ENCODE results near the gene STEAP1B.
"Not testable (repeated sequence)": the region's sequence is repeated elsewhere in the genome, so short reads cannot be mapped to it uniquely, and the experiment has no call there.

Gene STEAP1B

GRCh38 chr7:22542254-22542653, 42.3 kb upstream of the STEAP1B start:
- Histone ChIP-seq H4K12ac (ENCODE audit: low read depth, low read length) (no peak overlapping the region), H3K36me3 (ENCODE audit: control insufficient read depth in 1 of 2, insufficient read depth in 2 of 2, low read length in 2 of 2) (no peaks in the 10 kb centered on the region), H3K4me1 (ENCODE audit: control insufficient read depth in 1 of 2, insufficient read depth in 2 of 2, low read length in 2 of 2) (no peaks in the 10 kb centered on the region), H3K27ac (ENCODE audit: low read depth, low read length) (no peak overlapping the region), H2AFZ (ENCODE audit: insufficient read depth, low read length, poor library complexity) (no peak overlapping the region), H2BK12ac (ENCODE audit: low read length) (no peak overlapping the region), H4K8ac (ENCODE audit: low read depth, low read length) (no peak overlapping the region), H2AK5ac (ENCODE audit: low read length) (no peak overlapping the region), H3K79me2 (ENCODE audit: control insufficient read depth, insufficient read depth, low read length, poor library complexity) (no peaks in the 10 kb centered on the region), H3K4me2 (ENCODE audit: low read length) (no peak overlapping the region), H3K4ac (ENCODE audit: low read depth, low read length) (no peak overlapping the region), H2BK120ac (ENCODE audit: insufficient read depth, low read length, poor library complexity) (no peak overlapping the region), H3K14ac (ENCODE audit: low read length) (no peak overlapping the region), H3K23ac (ENCODE audit: low read length) (no peak overlapping the region), H3K9ac (ENCODE audit: low read length) (no peak overlapping the region), H3K9me3 (ENCODE audit: insufficient read depth, low read depth, low read length) (no peaks in the 10 kb centered on the region), H2BK5ac (ENCODE audit: low read depth, low read length, poor library complexity) (no peak overlapping the region), H3K18ac (ENCODE audit: low read length) (no peak overlapping the region), H4K91ac (ENCODE audit: low read depth, low read length) (no peak overlapping the region), H3K79me1 (ENCODE audit: low read length) (no peaks in the 10 kb centered on the region), H3K27me3 (ENCODE audit: insufficient read depth, low read length) (no peaks in the 10 kb centered on the region), H3K4me3 (ENCODE audit: low read depth, low read length) (no peak overlapping the region)
- no CpG with 5 or more reads among the region's 5 CpGs for WGBS (ENCODE audit: extremely low coverage, insufficient coverage, insufficient read length)
- no peak for DNase-seq

- Histone ChIP-seq H3K27me3 (ENCODE audit: insufficient read depth, low read length) (no peaks in the 10 kb centered on the region), H3K18ac (ENCODE audit: low read length) (no peak overlapping the region), H2BK5ac (ENCODE audit: low read depth, low read length, poor library complexity) (no peak overlapping the region), H3K79me1 (ENCODE audit: low read length) (no peaks in the 10 kb centered on the region), H3K9ac (ENCODE audit: low read length) (no peak overlapping the region), H2AFZ (ENCODE audit: insufficient read depth, low read length, poor library complexity) (no peak overlapping the region), H4K91ac (ENCODE audit: low read depth, low read length) (no peak overlapping the region), H2BK120ac (ENCODE audit: insufficient read depth, low read length, poor library complexity) (no peak overlapping the region), H3K4me3 (ENCODE audit: low read depth, low read length) (no peak overlapping the region), H2AK5ac (ENCODE audit: low read length) (no peak overlapping the region), H3K4me1 (ENCODE audit: control insufficient read depth in 1 of 2, insufficient read depth in 2 of 2, low read length in 2 of 2) (no peaks in the 10 kb centered on the region), H3K79me2 (ENCODE audit: control insufficient read depth, insufficient read depth, low read length, poor library complexity) (no peaks in the 10 kb centered on the region), H4K8ac (ENCODE audit: low read depth, low read length) (no peak overlapping the region), H3K27ac (ENCODE audit: low read depth, low read length) (no peak overlapping the region), H3K9me3 (ENCODE audit: insufficient read depth, low read depth, low read length) (no peaks in the 10 kb centered on the region), H2BK12ac (ENCODE audit: low read length) (no peak overlapping the region), H3K14ac (ENCODE audit: low read length) (no peak overlapping the region), H3K36me3 (ENCODE audit: control insufficient read depth in 1 of 2, insufficient read depth in 2 of 2, low read length in 2 of 2) (no peaks in the 10 kb centered on the region), H4K12ac (ENCODE audit: low read depth, low read length) (no peak overlapping the region), H3K4me2 (ENCODE audit: low read length) (no peak overlapping the region), H3K23ac (ENCODE audit: low read length) (no peak overlapping the region), H3K4ac (ENCODE audit: low read depth, low read length) (no peak overlapping the region)
- no peak for DNase-seq
- no CpG with 5 or more reads among the region's 6 CpGs for WGBS (ENCODE audit: extremely low coverage, insufficient coverage, insufficient read length)
Observed at GRCh38 chr7:22541789-22542188, 41.8 kb upstream of the STEAP1B start.

DNA sequence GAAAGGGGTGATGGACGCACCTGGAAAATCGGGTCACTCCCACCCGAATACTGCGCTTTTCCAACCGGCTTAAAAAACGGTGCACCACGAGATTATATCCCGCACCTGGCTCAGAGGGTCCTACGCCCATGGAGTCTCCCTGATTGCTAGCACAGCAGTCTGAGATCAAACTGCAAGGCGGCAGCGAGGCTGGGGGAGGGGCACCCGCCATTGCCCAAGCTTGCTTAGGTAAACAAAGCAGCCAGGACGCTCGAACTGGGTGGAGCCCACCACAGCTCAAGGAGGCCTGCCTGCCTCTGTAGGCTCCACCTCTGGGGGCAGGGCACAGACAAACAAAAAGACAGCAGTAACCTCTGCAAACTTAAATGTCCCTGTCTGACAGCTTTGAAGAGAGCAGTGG, 28.5 kb upstream of the STEAP1B start:
- not testable (repeated sequence) for H3K4ac ChIP-seq (ENCODE audit: low read depth, low read length); H3K79me1 ChIP-seq (ENCODE audit: low read length); H2AFZ ChIP-seq (ENCODE audit: insufficient read depth, low read length, poor library complexity); H2BK12ac ChIP-seq (ENCODE audit: low read length); H2BK120ac ChIP-seq (ENCODE audit: insufficient read depth, low read length, poor library complexity); H3K79me2 ChIP-seq (ENCODE audit: control insufficient read depth, insufficient read depth, low read length, poor library complexity); H3K36me3 ChIP-seq (ENCODE audit: control insufficient read depth in 1 of 2, insufficient read depth in 2 of 2, low read length in 2 of 2); H2AK5ac ChIP-seq (ENCODE audit: low read length); H2BK5ac ChIP-seq (ENCODE audit: low read depth, low read length, poor library complexity); H3K14ac ChIP-seq (ENCODE audit: low read length); H3K4me1 ChIP-seq (ENCODE audit: control insufficient read depth in 1 of 2, insufficient read depth in 2 of 2, low read length in 2 of 2); H3K18ac ChIP-seq (ENCODE audit: low read length); H3K4me3 ChIP-seq (ENCODE audit: low read depth, low read length); H4K12ac ChIP-seq (ENCODE audit: low read depth, low read length); H4K91ac ChIP-seq (ENCODE audit: low read depth, low read length); H3K23ac ChIP-seq (ENCODE audit: low read length); H3K4me2 ChIP-seq (ENCODE audit: low read length); H3K27ac ChIP-seq (ENCODE audit: low read depth, low read length); H3K9ac ChIP-seq (ENCODE audit: low read length); H4K8ac ChIP-seq (ENCODE audit: low read depth, low read length); DNase-seq; H3K9me3 ChIP-seq (ENCODE audit: insufficient read depth, low read depth, low read length); H3K27me3 ChIP-seq (ENCODE audit: insufficient read depth, low read length)
- WGBS (ENCODE audit: extremely low coverage, insufficient coverage, insufficient read length), result no CpG with 5 or more reads among the region's 14 CpGs

GRCh38 chr7:22524353-22524947, 24.5 kb upstream of the STEAP1B start:
- not testable (repeated sequence) for H2BK5ac ChIP-seq (ENCODE audit: low read depth, low read length, poor library complexity); H3K9me3 ChIP-seq (ENCODE audit: insufficient read depth, low read depth, low read length); H2AK5ac ChIP-seq (ENCODE audit: low read length); H3K4me3 ChIP-seq (ENCODE audit: low read depth, low read length); H3K79me2 ChIP-seq (ENCODE audit: control insufficient read depth, insufficient read depth, low read length, poor library complexity); H4K91ac ChIP-seq (ENCODE audit: low read depth, low read length); H3K4ac ChIP-seq (ENCODE audit: low read depth, low read length); H3K27me3 ChIP-seq (ENCODE audit: insufficient read depth, low read length); H4K8ac ChIP-seq (ENCODE audit: low read depth, low read length); H2BK120ac ChIP-seq (ENCODE audit: insufficient read depth, low read length, poor library complexity); DNase-seq; H2AFZ ChIP-seq (ENCODE audit: insufficient read depth, low read length, poor library complexity); H3K14ac ChIP-seq (ENCODE audit: low read length); H2BK12ac ChIP-seq (ENCODE audit: low read length); H4K12ac ChIP-seq (ENCODE audit: low read depth, low read length); H3K9ac ChIP-seq (ENCODE audit: low read length); H3K4me1 ChIP-seq (ENCODE audit: control insufficient read depth in 1 of 2, insufficient read depth in 2 of 2, low read length in 2 of 2); H3K36me3 ChIP-seq (ENCODE audit: control insufficient read depth in 1 of 2, insufficient read depth in 2 of 2, low read length in 2 of 2); H3K27ac ChIP-seq (ENCODE audit: low read depth, low read length); H3K4me2 ChIP-seq (ENCODE audit: low read length); H3K79me1 ChIP-seq (ENCODE audit: low read length); H3K18ac ChIP-seq (ENCODE audit: low read length); H3K23ac ChIP-seq (ENCODE audit: low read length)
- no CpG with 5 or more reads among the region's 5 CpGs for WGBS (ENCODE audit: extremely low coverage, insufficient coverage, insufficient read length)
